ENCODE results near the gene PLXNA2. TPM values are rescaled to one million over a fixed set of nuclear protein-coding genes. Genes with fewer than 3 reads are reported as not detected.

Gene PLXNA2
- total and polyA plus RNA-seq, 2 of the 13 experiments (the other 11 are each of a cell fraction or from before 2014, with no cell fraction given) = 1.1 to 2.1 TPM

DNA sequence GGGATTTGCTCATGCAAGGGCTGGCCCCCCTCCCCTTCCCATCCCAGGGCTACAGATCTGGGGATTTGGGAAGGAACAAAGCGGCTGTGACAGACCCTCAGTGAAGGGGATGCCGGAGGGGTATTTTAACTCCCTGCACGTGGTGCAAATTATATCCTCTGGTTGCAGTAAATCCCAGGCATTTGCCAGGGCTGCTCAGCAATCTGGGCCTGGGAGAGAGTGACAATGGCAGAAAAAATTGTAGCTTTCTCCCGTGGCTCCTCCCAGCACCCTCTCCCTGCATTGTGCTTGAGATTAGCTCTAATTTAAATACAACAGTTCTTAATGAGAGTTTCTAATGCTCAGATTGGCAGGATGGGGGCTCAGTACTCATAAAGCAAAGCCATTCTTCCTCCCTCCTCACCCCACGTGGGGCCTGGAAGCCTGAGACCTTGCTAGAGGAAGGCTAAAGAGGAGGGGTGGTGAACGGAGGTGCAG lies 203.3 kb downstream of the PLXNA2 start (continued):
- TF ChIP-seq, protein P1, sequence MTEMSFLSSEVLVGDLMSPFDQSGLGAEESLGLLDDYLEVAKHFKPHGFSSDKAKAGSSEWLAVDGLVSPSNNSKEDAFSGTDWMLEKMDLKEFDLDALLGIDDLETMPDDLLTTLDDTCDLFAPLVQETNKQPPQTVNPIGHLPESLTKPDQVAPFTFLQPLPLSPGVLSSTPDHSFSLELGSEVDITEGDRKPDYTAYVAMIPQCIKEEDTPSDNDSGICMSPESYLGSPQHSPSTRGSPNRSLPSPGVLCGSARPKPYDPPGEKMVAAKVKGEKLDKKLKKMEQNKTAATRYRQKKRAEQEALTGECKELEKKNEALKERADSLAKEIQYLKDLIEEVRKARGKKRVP (CRISPR knock-in tag; IDR thresholded peaks at IDR 0.05) = no peak
- no peak for TF ChIP-seq ZNF562 (CRISPR knock-in tag; IDR thresholded peaks at IDR 0.05; ENCODE audit: borderline replicate concordance)
- no peak for TF ChIP-seq FOXK2 (IDR thresholded peaks at IDR 0.05)
- TF ChIP-seq RORA (CRISPR knock-in tag; IDR thresholded peaks at IDR 0.05) = no peak

DNA sequence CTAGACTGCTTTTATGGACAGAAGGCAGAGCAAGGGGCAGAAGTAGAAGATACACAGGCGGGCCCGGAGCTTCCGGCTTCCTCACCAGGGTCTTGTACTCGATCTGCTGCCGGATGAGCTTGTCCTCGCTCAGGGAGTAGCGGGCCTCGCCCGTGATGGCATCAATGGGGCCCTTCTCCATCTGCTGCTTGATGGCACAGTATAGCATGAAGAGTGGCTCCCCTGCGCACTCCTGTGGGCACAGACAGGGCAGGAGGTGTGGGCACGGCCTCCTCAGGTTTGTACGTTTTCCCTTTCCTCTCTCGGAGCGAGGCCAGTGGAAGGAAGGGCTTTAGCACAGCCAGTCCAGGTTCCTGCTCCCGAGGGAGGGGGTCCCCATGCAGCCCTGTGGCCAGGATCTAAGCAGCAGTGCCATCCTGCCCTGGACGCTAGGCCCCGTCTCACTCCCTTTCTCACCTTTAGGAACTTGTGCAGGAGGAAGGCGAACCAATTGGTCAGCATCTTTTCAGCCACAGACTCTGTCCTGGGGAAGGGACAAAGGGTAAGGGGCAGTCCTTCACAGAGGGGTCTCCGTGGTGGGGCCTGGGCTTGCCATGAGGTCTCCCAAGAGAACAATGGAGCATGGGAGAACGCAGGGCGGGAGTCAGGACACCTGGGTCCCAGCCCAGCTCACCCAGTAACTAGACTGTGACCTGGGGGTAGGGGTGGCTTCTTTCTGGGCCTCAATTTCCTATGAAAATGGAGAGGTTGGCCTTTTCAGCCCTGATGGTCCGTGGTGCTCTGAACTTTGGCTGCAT lies 204.4 kb downstream of the PLXNA2 start:
- Histone ChIP-seq H3K4me2 (ENCODE audit: low read depth, low read length) (no peak overlapping the region), H3K4me3 (replicated peaks in 1 of 3; ENCODE audit: insufficient read depth in 1 of 3, low read depth in 2 of 3, low read length in 3 of 3) (no peak overlapping the region), H2AFZ (ENCODE audit: low read length) (no peak overlapping the region), H3K9ac (ENCODE audit: insufficient read depth, low read depth, low read length) (no peak overlapping the region), H3K27ac (ENCODE audit: extremely low read length, insufficient read depth, low read length) (no peak overlapping the region), H3K36me3 (replicated peaks in 1 of 2; ENCODE audit: control insufficient read depth in 1 of 2, insufficient read depth in 2 of 2, low read length in 2 of 2) (peaks cover 0 to 4% of the 10 kb centered on the region in 2 experiments; a peak in 2 of 5 replicates), H3K79me2 (ENCODE audit: insufficient read depth, low read length) (no peaks in the 10 kb centered on the region), H3K4me1 (ENCODE audit: insufficient read depth, low read length) (no peaks in the 10 kb centered on the region), H3K27me3 (ENCODE audit: control insufficient read depth in 1 of 2, insufficient read depth in 2 of 2, low read length in 2 of 2) (no peaks in the 10 kb centered on the region), H3K9me3 (ENCODE audit: low read length) (no peaks in the 10 kb centered on the region), H4K20me1 (ENCODE audit: insufficient read depth, low read length) (no peaks in the 10 kb centered on the region)
- no peak for ATAC-seq
- WGBS (ENCODE audit: low lambda C conversion rate) = 74% methylated on average over 11 of the region's 22 CpGs
- DNase-seq (ENCODE audit: low spot score) = no peak
- no TSS peak for BruUV-seq (replicated peaks)
- intact Hi-C loops (cut with micrococcal nuclease; ENCODE audit: unreplicated experiment) = no loop called here
- CTCF ChIA-PET (ENCODE audit: low intra/inter-chr PET ratio, low total read pairs) = no interaction called here
- in situ Hi-C loops (cut with HindIII; ENCODE audit: extremely low pct_ligation_motif_present, low pct_unique_long_range_greater_than_20kb) = loop anchor here (5.0 kb wide), 1 partner anchor 48 kb away; no protein-coding TSS in a partner anchor
- no peak for FAIRE-seq
- POLR2A ChIA-PET = no interaction called here
- TF ChIP-seq NPAS2 (CRISPR knock-in tag; IDR thresholded peaks at IDR 0.05; ENCODE audit: borderline replicate concordance) (no peak), TCF7 (IDR thresholded peaks at IDR 0.05; ENCODE audit: low read depth) (no peak), HNRNPLL (IDR thresholded peaks at IDR 0.05; ENCODE audit: low read depth, low read length, poor library complexity, severe bottlenecking) (no peak), ZNF776 (CRISPR knock-in tag; IDR thresholded peaks at IDR 0.05) (no peak), PCBP2 (optimal IDR thresholded peaks at IDR 0.05; ENCODE audit: low read depth, low read length, poor library complexity, severe bottlenecking) (no peak), TSC22D2 (CRISPR knock-in tag; IDR thresholded peaks at IDR 0.05; ENCODE audit: borderline replicate concordance) (no peak), ZNF530 (CRISPR knock-in tag; IDR thresholded peaks at IDR 0.05; ENCODE audit: low read depth) (no peak), ZNF292 (CRISPR knock-in tag; IDR thresholded peaks at IDR 0.05; ENCODE audit: borderline replicate concordance, low read depth) (no peak), ADNP (CRISPR knock-in tag; IDR thresholded peaks at IDR 0.05) (no peak)
- TF ChIP-seq, protein P2, sequence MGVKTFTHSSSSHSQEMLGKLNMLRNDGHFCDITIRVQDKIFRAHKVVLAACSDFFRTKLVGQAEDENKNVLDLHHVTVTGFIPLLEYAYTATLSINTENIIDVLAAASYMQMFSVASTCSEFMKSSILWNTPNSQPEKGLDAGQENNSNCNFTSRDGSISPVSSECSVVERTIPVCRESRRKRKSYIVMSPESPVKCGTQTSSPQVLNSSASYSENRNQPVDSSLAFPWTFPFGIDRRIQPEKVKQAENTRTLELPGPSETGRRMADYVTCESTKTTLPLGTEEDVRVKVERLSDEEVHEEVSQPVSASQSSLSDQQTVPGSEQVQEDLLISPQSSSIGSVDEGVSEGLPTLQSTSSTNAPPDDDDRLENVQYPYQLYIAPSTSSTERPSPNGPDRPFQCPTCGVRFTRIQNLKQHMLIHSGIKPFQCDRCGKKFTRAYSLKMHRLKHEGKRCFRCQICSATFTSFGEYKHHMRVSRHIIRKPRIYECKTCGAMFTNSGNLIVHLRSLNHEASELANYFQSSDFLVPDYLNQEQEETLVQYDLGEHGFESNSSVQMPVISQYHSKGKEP (CRISPR knock-in tag; IDR thresholded peaks at IDR 0.05) = no peak
- TF ChIP-seq, protein P3, sequence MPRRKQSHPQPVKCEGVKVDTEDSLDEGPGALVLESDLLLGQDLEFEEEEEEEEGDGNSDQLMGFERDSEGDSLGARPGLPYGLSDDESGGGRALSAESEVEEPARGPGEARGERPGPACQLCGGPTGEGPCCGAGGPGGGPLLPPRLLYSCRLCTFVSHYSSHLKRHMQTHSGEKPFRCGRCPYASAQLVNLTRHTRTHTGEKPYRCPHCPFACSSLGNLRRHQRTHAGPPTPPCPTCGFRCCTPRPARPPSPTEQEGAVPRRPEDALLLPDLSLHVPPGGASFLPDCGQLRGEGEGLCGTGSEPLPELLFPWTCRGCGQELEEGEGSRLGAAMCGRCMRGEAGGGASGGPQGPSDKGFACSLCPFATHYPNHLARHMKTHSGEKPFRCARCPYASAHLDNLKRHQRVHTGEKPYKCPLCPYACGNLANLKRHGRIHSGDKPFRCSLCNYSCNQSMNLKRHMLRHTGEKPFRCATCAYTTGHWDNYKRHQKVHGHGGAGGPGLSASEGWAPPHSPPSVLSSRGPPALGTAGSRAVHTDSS (CRISPR knock-in tag; conservative IDR thresholded peaks at IDR 0.05) = no peak
- TF ChIP-seq, protein P4, sequence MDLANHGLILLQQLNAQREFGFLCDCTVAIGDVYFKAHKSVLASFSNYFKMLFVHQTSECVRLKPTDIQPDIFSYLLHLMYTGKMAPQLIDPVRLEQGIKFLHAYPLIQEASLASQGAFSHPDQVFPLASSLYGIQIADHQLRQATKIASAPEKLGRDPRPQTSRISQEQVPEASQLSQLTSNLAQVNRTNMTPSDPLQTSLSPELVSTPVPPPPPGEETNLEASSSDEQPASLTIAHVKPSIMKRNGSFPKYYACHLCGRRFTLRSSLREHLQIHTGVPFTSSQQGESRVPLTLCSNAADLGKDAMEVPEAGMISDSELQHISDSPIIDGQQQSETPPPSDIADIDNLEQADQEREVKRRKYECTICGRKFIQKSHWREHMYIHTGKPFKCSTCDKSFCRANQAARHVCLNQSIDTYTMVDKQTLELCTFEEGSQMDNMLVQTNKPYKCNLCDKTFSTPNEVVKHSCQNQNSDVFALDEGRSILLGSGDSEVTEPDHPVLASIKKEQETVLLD (CRISPR knock-in tag; IDR thresholded peaks at IDR 0.05; ENCODE audit: low read depth) = no peak
- TF ChIP-seq, protein P5, sequence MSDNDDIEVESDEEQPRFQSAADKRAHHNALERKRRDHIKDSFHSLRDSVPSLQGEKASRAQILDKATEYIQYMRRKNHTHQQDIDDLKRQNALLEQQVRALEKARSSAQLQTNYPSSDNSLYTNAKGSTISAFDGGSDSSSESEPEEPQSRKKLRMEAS (IDR thresholded peaks at IDR 0.05) = no peak

Measured in HepG2 (cell line).